Measurements from ENCODE around the gene SLX9. TPM values are rescaled to one million over a fixed set of nuclear protein-coding genes. Genes with fewer than 3 reads are reported as not detected.

SLX9 gene
- total RNA-seq, 1 experiment from 2014 or later: 46.9 TPM

- DNase-seq (ENCODE audit: low read depth): no peak
These were observed 9.9 kb upstream of the SLX9 start for GRCh38 chr21:44929799-44930542.

DNA sequence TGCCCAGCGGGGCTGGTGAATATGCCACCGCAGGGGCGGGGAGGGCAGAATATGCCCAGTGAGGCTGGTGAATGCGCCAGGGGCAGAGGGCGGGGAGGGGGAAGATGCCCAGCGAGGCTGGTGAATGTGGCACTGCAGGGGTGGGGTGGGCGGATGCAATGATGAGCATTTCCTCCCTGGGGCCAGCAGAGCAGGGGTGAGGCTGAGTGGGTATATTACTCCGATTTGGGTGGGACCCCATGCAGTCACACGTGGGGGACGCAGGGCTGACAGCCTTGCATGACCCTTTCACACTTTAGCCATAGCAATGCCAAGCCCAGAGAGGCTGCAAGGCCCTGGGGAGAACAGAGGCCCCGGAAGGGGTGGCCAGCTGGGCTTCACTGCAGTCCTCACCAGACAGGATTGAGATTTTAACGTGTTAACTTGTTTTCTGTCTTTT lies 9.3 kb upstream of the SLX9 start:
- peak; percentile 34 for DNase-seq (ENCODE audit: low read depth)

DNA sequence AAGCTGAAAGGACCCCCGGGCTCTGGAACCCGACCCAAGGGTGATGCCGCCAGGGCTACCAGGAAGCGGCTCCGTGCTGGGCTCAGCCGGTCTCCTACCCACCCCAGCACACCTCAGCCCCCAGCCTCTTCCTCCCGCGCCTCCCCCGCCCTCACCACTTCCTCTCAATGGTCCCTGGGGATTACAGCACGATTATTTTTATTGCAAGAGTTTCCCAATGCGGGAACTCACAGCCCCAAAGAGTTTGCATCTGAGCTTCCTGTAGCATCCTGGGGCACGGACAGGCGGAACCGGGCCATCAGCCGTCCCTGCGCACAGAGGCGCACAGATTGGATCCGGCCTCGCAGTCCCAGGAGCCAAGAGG lies 8.7 kb upstream of the SLX9 start:
- peak; percentile 59 for DNase-seq (ENCODE audit: low read depth)

GRCh38 chr21:44931501-44932407 lies 8.1 kb upstream of the SLX9 start:
- peak; percentile 30 for DNase-seq (ENCODE audit: low read depth)

GRCh38 chr21:44932408-44933181 lies 7.2 kb upstream of the SLX9 start:
- DNase-seq (ENCODE audit: low read depth): no peak

DNA sequence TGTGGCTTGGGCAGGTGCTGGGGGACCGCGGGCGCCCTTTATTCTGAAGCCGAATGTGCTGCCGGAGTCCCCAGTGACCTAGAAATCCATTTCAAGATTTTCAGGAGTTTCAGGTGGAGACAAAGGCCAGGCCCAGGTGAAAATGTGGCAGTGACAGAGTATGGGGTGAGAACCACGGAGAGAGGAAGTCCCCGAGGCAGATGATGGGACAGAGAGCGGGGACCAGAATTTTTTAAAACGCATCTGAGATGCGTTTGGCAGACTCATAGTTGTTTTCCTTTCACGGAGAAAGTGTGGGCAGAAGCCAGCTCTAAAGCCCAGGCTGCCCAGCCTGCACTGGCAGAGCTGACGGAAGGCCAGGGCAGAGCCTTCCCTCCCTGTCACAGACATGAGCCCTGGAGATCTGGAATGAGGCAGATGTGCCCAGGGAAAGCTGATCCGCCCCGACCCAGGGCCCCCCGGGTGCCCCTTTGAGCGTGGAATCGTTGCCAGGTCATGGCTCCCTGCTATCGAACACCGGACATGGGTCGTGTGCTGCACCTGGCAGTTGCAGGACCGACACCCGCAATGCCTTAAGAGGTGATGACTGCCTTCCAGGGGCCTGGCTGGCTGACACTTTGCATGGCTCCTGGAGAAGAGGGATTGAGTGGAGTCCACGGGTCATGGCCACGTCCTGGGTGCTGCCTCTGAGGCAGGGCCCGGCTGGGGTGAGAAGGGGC lies 6.5 kb upstream of the SLX9 start:
- DNase-seq (ENCODE audit: low read depth): no peak

DNA sequence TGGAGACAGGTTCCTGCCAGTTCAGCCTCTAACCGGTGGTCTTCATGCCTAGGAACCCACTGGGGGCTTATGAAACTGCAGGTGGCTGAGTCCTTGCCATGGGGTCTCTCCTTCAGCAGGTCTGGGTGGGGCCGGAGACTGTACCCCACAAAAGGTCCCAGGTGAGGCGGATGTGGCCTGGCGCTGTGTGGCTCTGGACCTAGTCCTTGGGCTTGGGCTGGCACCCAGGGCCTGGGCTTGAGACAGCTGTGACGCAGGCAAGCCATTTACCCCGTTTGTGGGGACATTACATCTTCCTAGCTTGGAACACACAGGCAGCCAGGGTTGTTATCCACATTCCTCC lies 5.9 kb upstream of the SLX9 start:
- DNase-seq (ENCODE audit: low read depth): no peak

DNA sequence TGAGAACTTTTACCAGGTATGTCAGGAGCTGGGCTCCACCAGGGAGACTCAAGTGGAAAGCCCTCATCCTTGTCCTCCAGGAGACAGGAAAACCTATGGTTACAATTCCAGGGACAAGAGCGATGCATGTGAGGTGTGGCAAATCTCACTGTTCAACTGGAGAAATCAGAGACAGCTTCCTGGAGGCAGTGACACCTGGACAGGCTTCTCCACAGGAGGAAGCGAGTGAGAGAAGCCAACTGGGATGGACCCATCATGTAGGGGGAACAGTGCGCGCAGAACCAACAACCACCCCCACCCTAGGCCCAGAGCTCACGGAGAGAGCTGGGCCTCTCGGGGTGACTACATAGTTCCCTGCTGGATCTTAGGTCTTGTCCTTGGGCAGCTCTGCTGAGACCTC lies 5.6 kb upstream of the SLX9 start:
- no peak for DNase-seq (ENCODE audit: low read depth)

DNA sequence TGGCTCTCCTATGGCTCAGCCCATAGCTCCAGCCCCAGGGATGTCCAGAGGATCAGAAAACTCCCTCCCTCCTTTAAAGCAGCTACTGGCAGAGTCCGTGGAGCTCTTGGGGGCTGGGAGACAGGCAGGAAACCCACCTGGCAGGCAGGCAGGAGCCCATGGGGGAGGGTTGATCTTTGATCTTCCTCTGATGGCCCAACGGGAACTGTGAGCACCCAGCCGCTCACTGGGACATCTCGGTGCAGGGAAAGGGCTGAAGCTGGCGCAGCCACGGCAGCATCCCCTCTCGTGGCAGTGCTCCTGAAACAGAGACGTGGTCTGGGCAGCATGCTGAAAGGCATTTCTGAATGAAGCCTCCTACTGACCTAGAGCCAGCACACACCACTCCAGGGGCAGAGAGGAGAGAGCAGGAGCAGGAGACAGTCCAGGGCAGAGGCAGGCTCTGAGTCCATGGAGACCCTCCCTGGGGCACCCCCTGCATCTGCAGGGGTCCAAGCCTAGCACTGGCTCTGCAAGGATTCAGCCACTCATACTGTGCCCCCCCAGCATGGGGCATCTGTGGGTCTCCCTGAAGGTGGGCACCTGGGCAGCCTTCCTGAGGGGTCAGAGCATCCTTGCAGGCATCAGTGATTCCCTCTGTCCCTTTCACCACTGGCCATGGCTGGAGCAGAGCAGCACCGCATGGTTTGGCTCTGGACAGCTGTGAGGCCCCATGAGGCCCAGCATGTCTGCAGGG lies 4.9 kb upstream of the SLX9 start:
- no peak for DNase-seq (ENCODE audit: low read depth)

DNA sequence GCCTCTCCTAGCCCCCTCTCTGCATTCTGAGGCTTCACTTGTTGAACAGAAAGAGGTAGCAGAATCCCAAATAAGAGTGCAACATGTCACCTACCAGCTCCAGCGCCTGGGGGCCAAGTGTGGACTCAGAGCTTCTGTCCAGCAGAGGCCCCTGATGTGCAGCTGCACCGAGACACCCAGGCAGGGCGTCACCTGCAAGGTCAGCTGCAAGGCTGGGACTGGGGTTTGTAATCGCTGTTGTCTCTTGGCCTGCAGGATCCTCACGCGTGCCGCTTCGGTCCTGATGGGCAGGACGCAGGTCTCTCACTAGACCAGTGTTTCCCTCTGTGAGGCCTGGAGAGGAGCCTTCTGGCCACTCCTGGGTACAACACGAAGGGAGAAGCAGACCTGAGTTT lies 4.3 kb upstream of the SLX9 start:
- no peak for DNase-seq (ENCODE audit: low read depth)

GRCh38 chr21:44938772-44939531 lies 877 bp upstream of the SLX9 start:
- DNase-seq (ENCODE audit: low read depth): no peak

DNA sequence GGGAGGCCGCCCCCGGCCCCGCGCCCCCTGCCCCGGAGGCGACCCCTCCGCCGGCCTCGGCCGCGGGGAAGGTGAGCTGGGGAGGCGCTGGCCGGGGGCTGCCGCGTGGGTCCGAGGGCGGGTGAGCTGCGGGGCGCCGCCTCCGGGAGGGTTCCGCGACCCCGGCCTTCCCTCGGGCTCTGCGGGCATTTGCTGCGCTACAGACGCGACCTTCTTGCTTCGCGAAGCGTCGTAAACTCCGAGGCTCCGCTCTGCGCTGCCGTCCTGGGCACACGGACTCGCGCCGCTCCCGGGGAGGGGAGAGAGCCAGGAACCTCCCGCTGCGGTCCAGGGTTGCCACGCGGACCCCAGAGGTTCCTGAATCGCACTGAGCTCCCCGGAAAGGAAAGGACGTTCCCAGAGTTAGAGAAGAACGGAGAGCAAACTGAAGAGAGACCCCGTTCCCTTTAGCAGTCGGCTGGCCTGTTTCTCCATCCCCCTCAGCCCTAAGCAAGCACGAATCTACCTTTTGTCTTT lies 345 bp downstream of the SLX9 start:
- DNase-seq (ENCODE audit: low read depth): no peak

- DNase-seq (ENCODE audit: low read depth): no peak
These were observed 1.7 kb downstream of the SLX9 start for GRCh38 chr21:44941567-44941966.

GRCh38 chr21:44942566-44942965 lies 2.7 kb downstream of the SLX9 start:
- DNase-seq (ENCODE audit: low read depth): no peak

DNA sequence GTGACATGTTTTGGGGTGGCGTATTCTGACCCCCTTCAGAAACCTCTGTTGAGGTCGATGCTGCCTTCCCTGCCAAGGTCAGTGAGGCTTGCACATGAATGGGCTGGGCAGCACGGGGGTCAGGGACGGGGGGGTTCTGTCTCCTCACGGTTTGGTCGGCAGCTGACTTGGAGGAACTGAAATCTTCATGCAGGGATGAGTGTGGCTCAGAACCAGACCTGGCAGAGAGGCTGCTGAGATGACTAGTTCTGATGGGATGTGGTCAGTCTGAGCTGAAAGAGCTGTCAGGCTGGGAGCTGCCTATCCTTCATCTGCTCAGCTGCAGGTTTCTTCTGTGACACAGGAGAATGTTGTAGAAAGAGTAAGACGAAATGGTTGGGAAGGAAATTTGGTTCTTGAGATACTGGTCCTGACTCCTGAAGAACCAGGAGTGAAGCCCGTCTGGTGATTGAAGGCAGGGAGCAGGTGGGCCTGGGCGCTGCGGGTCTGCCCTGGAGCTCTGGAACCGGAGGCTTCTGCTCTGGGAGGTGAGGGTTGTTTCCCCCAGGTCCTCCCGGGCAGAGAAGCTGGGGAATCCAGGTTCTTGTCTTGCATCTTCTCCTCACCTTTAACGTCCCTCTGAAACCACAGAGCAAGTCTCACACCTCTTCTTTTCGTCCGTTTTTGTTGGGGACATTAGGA lies 3.3 kb downstream of the SLX9 start:
- DNase-seq (ENCODE audit: low read depth): no peak

DNA sequence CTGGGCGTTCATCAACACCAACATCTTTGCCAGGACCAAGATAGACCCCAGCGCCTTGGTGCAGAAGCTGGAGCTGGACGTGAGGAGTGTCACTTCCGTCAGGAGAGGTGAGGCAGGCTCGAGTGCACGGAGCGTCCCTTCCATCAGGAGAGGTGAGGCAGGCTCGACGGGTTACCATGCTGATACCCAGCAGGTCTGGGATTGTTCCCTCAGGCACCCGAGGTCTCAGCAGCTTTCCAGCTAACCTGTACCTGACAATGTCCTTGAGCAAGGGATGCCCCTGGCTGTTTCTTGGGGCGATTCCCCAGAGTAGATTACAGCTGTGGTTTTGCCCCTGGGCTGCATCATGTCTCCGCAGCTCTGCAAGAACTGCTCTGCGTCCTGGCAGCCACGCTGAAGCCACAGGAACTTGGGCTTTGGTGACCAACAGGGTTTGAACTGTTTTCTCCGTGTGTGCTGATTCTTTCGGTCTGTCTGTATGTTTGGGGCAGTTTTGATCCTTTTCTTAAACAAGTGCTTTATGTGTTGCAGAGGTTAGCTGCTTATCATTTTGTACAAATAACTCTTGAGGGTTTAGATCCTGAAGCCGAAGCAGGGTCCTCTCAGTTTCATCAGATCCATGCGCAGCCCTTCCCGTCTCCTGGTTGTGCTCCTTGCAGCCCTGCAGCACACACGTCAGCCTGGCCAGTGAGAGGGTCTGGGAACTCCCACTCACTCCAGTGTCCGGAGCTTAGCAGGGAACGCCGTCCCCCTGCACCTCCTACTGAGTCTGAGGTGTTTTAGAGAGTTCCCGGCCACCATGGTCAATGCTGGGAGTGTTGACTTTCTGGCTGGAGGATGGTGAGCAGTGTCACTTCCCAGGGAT lies 4.1 kb downstream of the SLX9 start:
- DNase-seq (ENCODE audit: low read depth): no peak

GRCh38 chr21:44944596-44944995 lies 4.8 kb downstream of the SLX9 start:
- DNase-seq (ENCODE audit: low read depth): no peak

GRCh38 chr21:44946254-44947041 lies 6.6 kb downstream of the SLX9 start:
- no peak for DNase-seq (ENCODE audit: low read depth)

All from Daoy (cell line).